ENCODE measurements around the gene HDAC5.

Gene HDAC5

GRCh38 chr17:44086364-44087311 is 36.8 kb downstream of the HDAC5 start:
- peak; percentile 53 for DNase-seq (ENCODE audit: low spot score)

GRCh38 chr17:44085908-44086307 is 37.5 kb downstream of the HDAC5 start:
- no peak for DNase-seq (ENCODE audit: low spot score)

DNA sequence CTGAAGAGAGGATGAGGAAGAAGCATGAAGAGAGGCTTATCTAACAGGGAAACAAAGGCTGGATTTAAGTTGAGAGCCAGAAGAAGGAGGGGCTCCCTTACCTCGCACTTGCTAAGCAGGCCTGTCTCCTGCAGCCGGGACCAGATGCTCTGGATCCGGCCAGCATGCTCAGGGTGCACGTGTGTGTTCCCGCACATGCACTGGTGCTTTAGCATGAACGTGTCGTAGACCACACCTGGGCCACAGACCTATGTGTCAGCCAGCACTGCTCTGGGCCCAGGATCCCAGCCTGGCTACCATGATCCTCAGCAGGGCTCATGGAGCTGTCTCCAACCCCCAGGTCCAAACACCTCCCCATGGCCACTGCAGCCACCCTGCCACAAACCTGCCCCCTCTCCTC is 38.5 kb downstream of the HDAC5 start:
- no peak for DNase-seq (ENCODE audit: low spot score)

DNA sequence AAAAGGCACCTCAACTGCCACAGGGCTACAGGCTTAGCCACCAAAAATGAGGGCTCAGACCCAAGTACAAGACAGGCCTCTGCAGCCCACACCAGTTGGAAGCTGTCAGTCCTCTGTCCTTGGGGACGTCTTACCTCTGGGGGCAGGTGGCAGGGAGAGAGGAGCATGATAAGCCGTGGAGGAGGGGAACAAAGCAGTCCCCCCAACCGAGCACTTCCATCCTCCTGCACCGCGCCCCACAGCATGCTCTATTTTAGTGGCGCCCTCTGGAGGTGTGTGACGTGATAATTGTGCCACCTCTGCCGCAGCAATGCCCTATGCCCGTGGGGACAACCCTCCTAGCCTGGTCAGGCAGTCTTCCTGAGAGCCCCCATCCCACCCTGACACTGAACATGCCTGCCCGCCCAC is 39.3 kb downstream of the HDAC5 start:
- DNase-seq (ENCODE audit: low spot score): peak; percentile 39

GRCh38 chr17:44083250-44083849 is 40.1 kb downstream of the HDAC5 start:
- no peak for DNase-seq (ENCODE audit: low spot score)

GRCh38 chr17:44082256-44082927 is 41.0 kb downstream of the HDAC5 start:
- DNase-seq (ENCODE audit: low spot score): no peak

- no peak for DNase-seq (ENCODE audit: low spot score)
Measured at GRCh38 chr17:44081681-44082080, 41.8 kb downstream of the HDAC5 start.

- no peak for DNase-seq (ENCODE audit: low spot score)
Measured at GRCh38 chr17:44079877-44080821, 43.3 kb downstream of the HDAC5 start.

DNA sequence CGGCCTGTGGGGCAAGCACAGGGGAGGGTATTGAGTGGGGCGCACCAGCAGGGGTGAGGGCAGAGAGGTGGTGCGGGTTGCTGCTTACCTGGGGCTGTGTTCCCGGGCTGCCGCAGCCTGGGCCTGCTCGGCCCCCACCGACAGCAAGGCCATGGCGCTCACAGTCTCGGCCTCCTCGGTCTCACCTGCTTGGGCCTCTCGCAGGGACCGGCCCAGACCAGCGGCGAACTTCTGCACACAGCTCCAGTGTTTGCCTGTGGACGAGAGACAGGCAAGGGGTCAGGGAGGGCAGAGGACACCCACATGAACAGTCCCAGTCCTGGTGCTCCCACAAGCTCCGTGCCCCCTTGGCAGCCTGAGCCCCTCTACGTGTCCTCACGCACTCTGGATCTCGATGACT is 45.0 kb downstream of the HDAC5 start:
- no peak for DNase-seq (ENCODE audit: low spot score)

DNA sequence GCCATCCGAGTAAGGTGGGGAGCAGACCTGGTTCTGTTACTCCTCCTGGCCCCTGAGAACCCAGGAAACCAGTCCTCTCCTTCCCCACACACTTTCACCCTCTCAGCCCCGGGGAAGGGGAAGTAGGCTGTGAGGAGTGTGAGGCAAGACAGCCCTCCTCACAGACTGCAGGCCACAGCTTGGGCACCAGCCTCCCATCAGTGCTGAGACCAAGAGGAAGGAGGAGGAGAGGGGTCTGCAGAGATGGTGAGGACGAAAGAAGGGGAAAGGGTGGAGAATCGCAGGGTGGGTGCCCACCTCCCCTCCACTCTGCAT is 45.9 kb downstream of the HDAC5 start:
- DNase-seq (ENCODE audit: low spot score): no peak

DNA sequence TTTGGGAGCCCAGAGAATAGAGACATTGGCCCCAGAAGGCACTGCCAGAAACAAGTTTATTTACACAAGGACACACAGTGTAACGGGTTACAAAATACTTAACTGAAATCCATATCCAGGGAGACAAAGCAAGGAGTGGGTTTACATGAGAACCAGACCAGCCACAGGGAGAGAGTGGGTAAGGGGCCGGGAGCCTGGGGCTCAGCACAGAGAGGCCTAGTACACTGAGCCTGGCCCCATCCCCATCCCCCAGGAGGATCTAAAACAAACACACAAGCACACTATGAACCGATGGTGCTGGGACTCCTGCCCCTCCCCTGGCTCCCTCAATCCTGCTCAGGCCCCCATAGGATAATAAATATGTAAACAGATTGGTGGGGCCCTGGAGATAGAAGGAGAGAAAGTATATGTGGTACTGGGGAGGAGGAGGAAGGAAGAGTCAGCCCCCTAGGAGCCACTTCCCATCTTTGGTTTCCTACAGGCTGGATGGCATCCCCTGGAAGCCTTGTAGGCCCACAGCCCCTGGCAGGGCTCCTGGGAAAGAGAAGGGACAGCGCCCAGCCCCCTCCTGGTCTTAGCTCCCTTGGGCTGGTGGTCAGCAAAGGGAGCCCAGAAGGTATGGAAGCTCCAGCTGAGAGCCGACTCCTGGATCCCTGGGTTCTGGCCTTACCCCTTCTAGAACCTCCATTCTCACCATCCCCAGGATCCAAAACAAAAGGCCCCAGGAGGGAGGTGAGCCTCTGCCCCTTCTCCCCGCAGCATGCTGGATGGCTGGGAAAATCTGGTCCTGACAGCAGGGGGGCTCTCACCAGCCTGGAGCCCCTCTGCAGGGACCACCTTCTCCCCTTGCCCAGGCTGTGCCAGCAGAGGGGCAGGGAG is 46.5 kb downstream of the HDAC5 start:
- no peak for DNase-seq (ENCODE audit: low spot score)

DNA sequence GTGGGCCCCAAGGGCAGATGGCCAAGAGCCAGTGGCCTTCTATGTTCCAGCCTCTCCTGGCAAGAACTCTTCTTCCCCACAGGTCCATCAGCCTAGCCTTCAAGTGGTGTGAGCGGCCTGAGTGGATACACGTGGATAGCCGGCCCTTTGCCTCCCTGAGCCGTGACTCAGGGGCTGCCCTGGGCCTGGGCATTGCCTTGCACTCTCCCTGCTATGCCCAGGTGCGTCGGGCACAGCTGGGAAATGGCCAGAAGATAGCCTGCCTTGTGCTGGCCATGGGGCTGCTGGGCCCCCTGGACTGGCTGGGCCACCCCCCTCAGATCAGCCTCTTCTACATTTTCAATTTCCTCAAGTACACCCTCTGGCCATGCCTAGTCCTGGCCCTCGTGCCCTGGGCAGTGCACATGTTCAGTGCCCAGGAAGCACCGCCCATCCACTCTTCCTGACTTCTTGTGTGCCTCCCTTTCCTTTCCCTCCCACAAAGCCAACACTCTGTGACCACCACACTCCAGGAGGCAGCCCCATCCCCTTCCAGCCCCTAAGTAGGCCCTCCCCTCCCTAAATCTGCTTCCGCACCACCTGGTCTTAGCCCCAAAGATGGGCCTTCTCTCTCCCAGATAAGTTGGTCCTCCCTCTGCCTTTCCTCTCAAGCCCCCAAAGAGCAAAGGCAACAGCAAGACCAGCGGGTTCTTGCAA is 47.7 kb downstream of the HDAC5 start:
- DNase-seq (ENCODE audit: low spot score): no peak

GRCh38 chr17:44074911-44075285 is 48.5 kb downstream of the HDAC5 start:
- DNase-seq (ENCODE audit: low spot score): no peak

GRCh38 chr17:44074231-44074910 is 49.1 kb downstream of the HDAC5 start:
- DNase-seq (ENCODE audit: low spot score): no peak

DNA sequence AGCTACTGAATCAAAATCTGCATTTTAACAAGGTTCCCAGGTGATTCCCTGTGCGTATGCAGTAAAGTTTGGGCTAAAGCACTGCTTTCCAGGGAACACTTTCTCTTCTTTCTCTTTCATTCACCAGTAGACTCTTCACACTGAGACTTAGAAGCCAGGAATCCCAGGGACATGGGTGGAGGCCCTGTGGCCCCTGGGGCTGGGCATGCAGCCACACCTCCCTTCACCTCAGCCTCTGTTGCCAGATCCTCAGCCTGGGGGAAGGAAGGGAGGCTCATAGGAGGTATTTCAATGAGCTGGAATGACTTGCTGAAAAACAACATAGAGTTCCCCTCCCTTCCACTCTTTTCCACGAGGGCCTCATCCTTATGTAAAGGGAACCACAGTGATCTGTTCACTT is 51.7 kb downstream of the HDAC5 start:
- DNase-seq (ENCODE audit: low spot score): no peak

DNA sequence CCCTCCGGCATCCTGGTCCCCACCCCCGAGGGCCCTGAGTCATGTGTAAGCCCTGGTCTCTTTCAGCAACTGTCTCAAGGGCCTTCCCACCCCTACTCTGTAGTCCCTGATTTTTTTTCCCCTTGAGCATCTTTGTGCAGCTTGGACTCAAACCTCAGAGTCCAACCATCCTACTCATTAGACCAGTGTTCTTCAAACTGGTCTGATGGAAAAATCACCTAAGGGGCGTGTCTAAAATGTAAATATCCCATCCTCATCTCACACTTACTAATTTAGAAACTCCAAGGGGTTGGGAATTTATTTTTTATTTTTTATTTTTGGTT is 52.3 kb downstream of the HDAC5 start:
- DNase-seq (ENCODE audit: low spot score): no peak

GRCh38 chr17:44070455-44071197 is 52.8 kb downstream of the HDAC5 start, which contains the start of gene G6PC3:
Gene G6PC3, plus strand, starts transcription at chr17:44070735. Its CDS starts 231 bp downstream, at chr17:44070966.
- DNase-seq (ENCODE audit: low spot score): peak; percentile 92

- peak; percentile 6 for DNase-seq (ENCODE audit: low spot score)
Measured at GRCh38 chr17:44069974-44070454, 53.4 kb downstream of the HDAC5 start.

DNA sequence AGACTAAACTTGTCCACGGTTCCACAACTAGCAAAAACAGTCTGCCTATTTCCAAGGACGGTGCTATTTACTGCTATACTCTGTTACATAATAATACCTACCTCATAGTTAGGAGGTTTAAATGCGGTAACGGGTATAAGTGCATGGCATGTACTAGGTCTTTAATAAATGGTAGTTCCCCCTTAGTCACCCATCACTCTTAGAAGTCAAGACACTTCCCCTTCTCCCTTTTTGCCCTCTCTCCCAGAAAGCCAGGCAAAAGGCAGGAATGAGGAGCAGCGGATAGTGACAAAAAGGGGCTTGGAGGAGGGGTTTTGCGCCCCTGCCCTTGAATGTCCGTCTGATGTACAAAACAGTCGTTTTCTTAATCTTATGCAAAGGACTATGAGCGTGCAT is 55.9 kb downstream of the HDAC5 start:
- DNase-seq (ENCODE audit: low spot score): no peak
